H54 (cell line): ENCODE measurements around the gene TPSB2.
"Not testable (repeated sequence)": the region's sequence is repeated elsewhere in the genome, so short reads cannot be mapped to it uniquely, and the experiment has no call there.

Source experiments
- DNase-seq: peaks from one replicate; pipeline ENCODE4 v3.0.0; 2011; ENCODE audit warnings: low spot score, mixed read lengths; ENCODE audit not compliant: insufficient read length
- FAIRE-seq: peaks from 3 replicates; lab custom pipeline; 2011; peaks lifted over from hg19 to GRCh38; lab: Jason Lieb, UNC
- POLR2A ChIP-seq: IDR thresholded peaks from 2 replicates; pipeline ENCODE4 v1.6.1; 2011; ENCODE audit warnings: low read depth, mild to moderate bottlenecking, low read length

Gene TPSB2

DNA sequence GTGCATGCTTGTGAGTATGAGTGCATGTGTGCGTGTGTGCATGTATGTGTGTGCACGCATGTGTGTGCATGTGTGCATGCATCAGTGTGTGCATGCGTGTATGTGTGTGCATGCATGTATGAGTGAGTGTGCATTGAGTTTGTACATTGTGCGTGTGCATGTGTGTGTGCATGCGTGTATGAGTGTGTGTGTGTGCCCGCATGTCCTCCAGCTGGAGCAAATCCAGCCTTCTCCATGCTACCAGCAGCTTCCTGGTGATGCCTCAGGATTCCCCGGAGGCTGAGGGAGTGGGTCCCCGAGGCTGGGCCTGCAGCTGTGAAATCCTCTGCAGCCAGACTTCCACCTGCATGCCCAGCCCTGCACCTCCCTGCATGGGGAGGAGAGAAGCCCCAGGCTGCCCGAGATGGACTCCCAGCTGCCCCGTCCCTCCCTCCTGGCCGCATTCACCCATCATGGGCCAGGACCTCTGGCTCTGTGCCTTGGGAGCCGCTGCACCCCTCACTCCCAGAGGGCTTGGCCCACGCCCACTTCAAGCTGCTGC is 35.2 kb upstream of the TPSB2 start:
- no peak for FAIRE-seq
- TF ChIP-seq POLR2A = no peak

DNA sequence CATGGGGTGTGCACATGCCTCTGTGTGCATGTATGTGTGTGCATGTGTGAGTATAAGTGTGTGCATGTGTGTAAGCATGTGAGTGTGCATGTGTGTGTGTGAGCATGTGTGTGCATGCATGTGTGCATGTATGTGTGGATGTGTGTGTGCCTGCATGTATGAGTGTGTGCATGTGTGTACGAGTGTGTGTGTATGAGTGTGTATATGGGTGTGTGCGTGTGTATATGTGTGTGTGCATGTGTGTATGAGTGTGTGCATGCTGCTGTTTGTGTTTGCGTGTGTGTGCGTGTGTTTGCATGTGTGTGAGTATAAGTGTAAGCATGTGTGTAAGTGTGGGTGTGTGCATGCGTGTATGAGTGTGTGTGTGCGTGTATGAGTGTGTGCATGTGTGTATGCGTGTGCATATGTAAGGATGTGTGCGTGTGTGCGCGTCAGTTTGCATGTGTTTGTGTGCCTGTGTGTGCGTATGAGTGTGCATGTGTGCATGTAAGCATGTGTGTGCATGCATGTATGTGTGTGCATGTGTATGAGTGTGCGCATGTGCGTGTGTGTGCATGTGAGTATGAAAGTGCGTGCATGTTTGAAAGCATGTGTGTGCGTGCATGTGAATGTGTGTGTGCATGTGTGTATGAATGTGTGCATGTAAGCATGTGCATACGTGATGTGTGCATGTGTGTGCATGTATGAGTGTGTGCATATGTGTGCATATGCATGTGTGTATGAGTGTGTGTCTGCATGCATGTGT is 34.5 kb upstream of the TPSB2 start:
- FAIRE-seq (no peak), DNase-seq (no peak)
- TF ChIP-seq POLR2A = no peak

More for the DNA sequence above, 35.2 kb upstream of the TPSB2 start:
- no peak for DNase-seq

DNA sequence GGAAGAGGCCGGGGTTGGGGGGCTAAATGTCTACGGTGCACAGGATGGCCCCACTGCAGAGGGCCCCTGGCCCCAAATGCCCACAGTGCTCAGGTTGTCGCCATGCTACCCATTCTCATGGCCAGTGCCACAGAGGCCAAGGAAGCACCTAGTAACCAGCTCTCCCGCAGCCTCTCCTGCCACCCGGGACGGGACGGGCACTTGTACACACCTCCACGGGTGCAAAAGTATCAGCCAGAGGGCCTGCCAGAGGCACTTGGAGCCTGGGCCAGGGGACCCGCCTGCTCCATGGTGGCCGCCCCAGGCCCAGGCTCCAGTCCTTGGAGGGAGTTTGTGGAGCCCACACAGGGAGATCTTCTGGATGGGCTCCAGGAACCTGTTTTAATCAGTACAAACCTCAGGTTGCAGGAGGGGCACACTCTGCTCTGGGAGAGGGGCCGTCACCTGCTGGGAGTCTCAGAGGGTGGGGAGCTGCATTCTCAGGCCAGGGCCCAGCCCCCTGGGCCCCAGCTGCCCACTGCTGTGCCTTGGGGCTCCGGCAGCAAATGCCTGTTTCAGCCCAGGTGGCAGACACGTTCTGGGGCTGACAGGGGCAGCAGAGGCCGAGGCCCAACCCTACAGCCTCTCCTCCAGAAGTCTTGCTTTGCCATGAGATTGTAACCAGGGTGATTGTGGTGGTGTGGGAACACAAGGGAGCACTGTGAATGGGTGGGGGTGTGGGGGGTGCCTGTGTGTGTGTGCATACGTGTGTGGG is 33.8 kb upstream of the TPSB2 start:
- no peak for TF ChIP-seq POLR2A
- FAIRE-seq (no peak), DNase-seq (no peak)

DNA sequence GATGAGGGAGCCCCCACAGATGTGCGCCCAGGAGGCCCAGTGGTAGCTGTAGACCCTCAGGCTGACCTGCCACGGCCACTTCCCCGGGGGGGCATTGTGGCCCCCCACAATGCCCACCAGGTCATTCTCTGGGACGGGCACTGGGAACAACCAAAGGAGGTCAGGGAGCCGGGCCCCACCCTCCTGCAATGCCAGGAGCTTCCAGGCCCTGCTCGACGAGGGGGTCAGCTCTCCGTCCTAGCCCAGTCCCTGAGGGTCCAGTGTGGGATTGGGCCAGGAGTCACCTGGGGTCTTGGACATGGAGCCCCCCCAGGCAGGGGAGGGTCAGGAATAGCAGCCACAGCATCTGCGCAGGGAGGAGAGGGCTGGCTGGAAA is 32.9 kb upstream of the TPSB2 start:
- DNase-seq (no peak), FAIRE-seq (no peak)
- TF ChIP-seq POLR2A = no peak

DNA sequence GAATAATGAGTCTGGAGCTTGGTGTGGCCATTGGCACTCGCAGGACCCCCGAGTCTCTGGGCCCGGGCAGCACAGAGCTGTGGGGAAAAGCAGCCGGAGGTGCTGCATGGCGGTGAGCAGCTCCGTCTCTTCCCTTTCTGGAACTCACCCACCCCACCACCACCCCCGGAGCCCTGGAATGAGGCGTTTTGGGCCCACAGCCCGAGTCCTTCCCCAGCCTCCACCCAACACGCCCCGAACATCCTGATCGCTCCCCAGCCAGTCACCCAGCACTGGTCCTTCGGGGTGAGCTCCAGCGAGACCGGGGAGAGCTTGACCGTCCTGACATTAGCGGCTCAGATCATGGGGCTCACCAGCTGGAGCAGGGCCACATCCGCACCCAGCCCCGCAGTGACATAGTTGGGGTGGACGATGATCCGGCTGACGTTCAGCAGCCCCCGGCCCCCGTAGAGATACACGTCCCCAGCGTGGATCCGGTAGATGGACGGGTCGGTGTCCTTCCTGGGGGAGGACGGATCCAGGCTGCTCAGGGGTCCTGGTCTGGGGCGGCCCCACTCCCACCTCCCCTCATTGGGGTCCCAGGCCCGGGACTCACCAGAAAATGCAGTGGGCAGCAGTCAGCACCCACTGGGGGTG is 32.3 kb upstream of the TPSB2 start:
- no peak for TF ChIP-seq POLR2A
- no peak for DNase-seq
- FAIRE-seq = no peak

GRCh38 chr16:1261131-1261892 is 31.3 kb upstream of the TPSB2 start:
- FAIRE-seq (no peak), DNase-seq (no peak)
- TF ChIP-seq POLR2A = no peak

GRCh38 chr16:1260101-1260680 is 30.2 kb upstream of the TPSB2 start:
- DNase-seq = no peak
- FAIRE-seq = no peak
- no peak for TF ChIP-seq POLR2A

- no peak for TF ChIP-seq POLR2A
- DNase-seq (no peak), FAIRE-seq (no peak)
These were observed 29.7 kb upstream of the TPSB2 start for GRCh38 chr16:1259760-1260068.

GRCh38 chr16:1258906-1259759 is 29.1 kb upstream of the TPSB2 start:
- DNase-seq = no peak
- TF ChIP-seq POLR2A = no peak
- no peak for FAIRE-seq

DNA sequence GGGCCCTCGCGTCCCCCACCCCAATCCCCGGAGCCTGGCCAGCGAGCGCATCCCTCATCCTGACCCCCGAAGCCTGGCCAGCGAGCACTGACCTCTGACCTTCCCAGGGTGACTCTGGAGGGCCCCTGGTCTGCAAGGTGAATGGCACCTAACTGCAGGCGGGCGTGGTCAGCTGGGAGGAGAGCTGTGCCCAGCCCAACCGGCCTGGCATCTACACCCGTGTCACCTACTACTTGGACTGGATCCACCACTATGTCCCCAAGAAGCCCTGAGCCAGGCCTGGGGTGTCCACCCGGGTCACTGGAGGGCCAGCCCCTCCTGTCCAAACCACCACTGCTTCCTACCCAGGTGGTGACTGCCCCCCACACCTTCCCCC is 28.2 kb upstream of the TPSB2 start:
- no peak for FAIRE-seq

DNA sequence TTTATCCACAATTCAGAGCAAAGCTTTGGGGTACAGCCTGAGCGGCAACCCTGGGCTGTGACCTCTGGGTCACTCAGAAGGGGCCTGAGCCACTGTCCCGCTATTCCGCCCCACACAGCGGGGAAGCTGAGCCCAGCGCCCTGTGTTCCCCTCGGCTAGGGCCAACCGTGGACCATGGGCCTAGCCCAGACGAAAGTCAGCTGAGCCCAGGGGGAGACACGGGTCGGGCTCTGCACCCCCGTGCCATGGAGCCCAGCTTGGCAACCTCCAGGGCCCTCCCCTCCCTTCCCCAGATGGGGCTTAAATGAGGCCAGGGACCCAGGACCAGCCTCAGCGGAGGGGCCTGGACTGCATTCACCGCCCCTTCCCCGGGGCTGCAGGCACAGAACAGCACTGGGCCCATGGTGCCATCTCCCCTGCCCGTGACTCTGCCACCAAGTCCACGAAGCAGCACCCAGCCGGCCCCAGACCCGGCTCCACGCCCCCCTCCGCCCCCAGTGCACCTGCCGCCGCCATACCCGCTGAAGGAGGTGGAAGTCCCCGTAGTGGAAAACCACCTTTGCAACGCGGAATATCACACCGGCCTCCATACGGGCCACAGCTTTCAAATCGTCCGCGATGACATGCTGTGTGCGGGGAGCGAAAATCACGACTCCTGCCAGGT is 27.7 kb upstream of the TPSB2 start:
- FAIRE-seq (no peak), DNase-seq (no peak)
- no peak for TF ChIP-seq POLR2A

More for the DNA sequence above, 28.2 kb upstream of the TPSB2 start:
- TF ChIP-seq POLR2A = no peak
- DNase-seq = no peak

DNA sequence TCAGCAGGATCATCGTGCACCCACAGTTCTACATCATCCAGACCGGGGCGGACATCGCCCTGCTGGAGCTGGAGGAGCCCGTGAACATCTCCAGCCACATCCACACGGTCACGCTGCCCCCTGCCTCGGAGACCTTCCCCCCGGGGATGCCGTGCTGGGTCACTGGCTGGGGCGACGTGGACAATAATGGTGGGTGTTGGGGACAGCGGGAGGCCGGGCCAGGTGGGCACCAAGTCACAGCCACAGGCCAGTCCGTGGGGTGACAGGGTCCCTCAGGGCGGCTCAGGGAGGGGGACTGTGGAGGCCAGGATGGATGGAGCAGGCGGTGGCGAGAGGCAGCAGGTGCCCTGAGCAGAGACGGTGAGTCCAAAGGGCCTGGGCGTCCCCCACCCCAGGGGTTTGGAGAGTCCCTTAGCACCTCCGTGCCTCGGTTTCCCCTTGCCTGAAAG is 26.9 kb upstream of the TPSB2 start:
- no peak for DNase-seq
- no peak for FAIRE-seq
- TF ChIP-seq POLR2A = no peak

GRCh38 chr16:1256296-1256873 is 26.4 kb upstream of the TPSB2 start:
- DNase-seq, FAIRE-seq: not testable (repeated sequence)

DNA sequence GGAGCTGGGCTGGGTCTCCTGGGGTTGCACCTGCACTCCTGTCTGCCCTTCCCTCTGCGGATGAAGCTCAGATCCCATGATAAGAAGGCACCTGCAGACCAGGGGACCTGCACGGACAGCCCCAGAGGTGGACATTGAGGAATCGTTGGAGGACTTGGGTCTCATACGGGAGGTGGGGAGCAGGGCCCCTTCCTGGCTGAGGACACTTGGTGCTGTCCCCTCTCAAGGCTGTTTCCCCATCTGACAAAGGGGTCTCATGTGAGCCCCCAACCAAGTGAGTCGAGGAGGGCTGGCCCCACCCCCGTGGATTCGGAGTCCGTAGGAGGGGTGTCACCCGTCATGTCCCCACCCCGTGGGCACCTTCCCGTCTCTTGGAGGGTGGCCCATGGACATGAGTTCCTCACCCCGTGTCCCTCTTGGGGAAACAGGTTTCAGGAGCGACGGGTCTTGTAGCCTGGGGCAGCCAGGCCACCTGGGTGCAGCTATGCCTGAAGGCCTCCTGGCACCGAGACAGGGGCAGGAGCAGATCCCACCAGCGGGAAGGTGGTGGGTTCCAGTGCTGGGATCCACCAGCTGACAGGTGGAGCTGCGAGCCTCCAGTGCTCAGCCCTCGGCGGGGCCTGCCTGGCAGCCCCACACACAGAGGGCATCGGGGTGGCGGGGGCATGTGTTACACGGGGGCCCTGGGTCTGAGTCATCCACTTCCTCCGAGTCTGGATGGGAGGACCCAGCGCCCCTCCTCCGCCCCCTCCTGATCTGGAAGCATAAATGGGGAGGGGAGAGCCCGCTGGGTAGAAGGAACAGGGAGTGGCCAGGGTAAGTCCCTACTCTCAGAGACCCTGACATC is 25.5 kb upstream of the TPSB2 start, which contains the start of gene TPSD1:
Gene TPSD1, plus strand, starts transcription at position 794 of the 847 bp plus-strand sequence. CDS start 212 bp downstream, outside the sequence.
- FAIRE-seq, DNase-seq: not testable (repeated sequence)

DNA sequence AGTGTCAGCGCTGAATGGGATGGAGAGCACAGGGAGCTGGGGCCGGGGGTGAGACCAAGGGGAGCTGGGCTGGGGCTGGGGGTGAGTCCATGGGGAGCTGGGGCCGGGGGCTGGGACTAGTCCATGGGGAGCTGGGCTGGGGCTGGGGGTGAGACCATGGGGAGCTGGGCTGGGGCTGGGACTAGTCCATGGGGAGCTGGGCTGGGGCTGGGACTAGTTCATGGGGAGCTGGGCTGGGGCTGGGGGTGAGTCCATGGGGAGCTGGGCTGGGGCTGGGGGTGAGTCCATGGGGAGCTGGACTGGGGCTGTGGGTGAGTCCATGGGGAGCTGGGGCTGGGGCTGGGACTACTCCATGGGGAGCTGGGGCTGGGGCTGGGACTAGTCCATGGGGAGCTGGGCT is 24.8 kb upstream of the TPSB2 start:
- DNase-seq, FAIRE-seq: not testable (repeated sequence)
